ENCODE results near the gene TBK1.

DNA sequence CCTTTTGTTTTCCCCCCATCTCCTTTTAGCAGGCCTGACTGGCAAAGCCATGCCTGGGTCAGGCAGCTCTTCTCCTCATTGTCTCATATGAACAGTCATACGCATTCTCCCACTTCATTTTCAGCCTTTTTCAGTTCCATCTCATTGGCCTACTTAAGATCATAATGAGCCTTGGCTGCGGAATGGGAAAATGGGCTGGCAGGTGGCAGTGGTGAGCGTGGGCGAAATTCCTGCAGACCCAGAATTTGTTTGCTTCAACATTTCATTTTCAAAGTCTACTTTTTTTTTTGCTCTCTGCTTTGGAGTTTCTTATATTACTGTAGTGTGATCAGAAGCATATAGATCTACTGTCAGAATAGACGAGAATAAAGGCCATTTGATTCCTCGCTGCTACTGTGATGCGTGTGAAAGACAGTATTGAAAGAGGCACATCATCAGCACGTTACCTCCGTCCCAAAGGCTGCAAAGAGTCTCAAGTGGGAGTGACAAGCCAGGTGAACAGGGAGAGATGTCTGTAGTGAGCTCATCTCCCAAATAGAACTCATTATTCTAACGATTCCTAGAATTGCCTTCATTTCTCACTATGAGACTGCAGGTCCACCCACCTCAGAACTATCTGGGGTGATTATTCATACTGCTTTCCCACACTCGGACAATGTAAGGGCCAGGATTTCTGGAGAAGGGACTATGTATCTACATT lies 73.7 kb downstream of the TBK1 start:
- TF ChIP-seq, protein P1, sequence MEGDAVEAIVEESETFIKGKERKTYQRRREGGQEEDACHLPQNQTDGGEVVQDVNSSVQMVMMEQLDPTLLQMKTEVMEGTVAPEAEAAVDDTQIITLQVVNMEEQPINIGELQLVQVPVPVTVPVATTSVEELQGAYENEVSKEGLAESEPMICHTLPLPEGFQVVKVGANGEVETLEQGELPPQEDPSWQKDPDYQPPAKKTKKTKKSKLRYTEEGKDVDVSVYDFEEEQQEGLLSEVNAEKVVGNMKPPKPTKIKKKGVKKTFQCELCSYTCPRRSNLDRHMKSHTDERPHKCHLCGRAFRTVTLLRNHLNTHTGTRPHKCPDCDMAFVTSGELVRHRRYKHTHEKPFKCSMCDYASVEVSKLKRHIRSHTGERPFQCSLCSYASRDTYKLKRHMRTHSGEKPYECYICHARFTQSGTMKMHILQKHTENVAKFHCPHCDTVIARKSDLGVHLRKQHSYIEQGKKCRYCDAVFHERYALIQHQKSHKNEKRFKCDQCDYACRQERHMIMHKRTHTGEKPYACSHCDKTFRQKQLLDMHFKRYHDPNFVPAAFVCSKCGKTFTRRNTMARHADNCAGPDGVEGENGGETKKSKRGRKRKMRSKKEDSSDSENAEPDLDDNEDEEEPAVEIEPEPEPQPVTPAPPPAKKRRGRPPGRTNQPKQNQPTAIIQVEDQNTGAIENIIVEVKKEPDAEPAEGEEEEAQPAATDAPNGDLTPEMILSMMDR (conservative IDR thresholded peaks at IDR 0.05; ENCODE audit: low read length), result no peak
- no peak for TF ChIP-seq EZH2phosphoT487 (IDR thresholded peaks at IDR 0.05; ENCODE audit: borderline replicate concordance)
